ENCODE measurements around the gene MCF2L2.

The MCF2L2 gene

GRCh38 chr3:183360971-183361624 lies 67.3 kb downstream of the MCF2L2 start:
- no peak for DNase-seq

GRCh38 chr3:183359036-183359435 lies 69.4 kb downstream of the MCF2L2 start:
- no peak for DNase-seq

GRCh38 chr3:183357564-183358079 lies 70.8 kb downstream of the MCF2L2 start:
- DNase-seq, result no peak

GRCh38 chr3:183356920-183357319 lies 71.5 kb downstream of the MCF2L2 start:
- DNase-seq, result no peak

GRCh38 chr3:183354874-183355273 lies 73.5 kb downstream of the MCF2L2 start:
- no peak for DNase-seq

- no peak for DNase-seq
Observed at GRCh38 chr3:183354325-183354831, 74.0 kb downstream of the MCF2L2 start.

- no peak for DNase-seq
Observed at GRCh38 chr3:183353421-183353820, 75.0 kb downstream of the MCF2L2 start.

GRCh38 chr3:183350164-183350563 lies 78.3 kb downstream of the MCF2L2 start:
- no peak for DNase-seq

GRCh38 chr3:183349421-183350157 lies 78.8 kb downstream of the MCF2L2 start:
- DNase-seq, result no peak

GRCh38 chr3:183342824-183343223 lies 85.6 kb downstream of the MCF2L2 start:
- DNase-seq, result no peak

GRCh38 chr3:183341545-183342288 lies 86.7 kb downstream of the MCF2L2 start:
- DNase-seq, result no peak

- no peak for DNase-seq
Observed at GRCh38 chr3:183340222-183340621, 88.2 kb downstream of the MCF2L2 start.

GRCh38 chr3:183339461-183340086 lies 88.8 kb downstream of the MCF2L2 start:
- no peak for DNase-seq

- DNase-seq, result no peak
Observed at GRCh38 chr3:183338520-183338919, 89.9 kb downstream of the MCF2L2 start.

- no peak for DNase-seq
Observed at GRCh38 chr3:183332487-183332886, 95.9 kb downstream of the MCF2L2 start.

GRCh38 chr3:183331498-183331897 lies 96.9 kb downstream of the MCF2L2 start:
- DNase-seq, result no peak

GRCh38 chr3:183330881-183331280 lies 97.5 kb downstream of the MCF2L2 start:
- no peak for DNase-seq

- DNase-seq, result no peak
Observed at GRCh38 chr3:183329543-183329942, 98.9 kb downstream of the MCF2L2 start.

- DNase-seq, result no peak
Observed at GRCh38 chr3:183328823-183329222, 99.6 kb downstream of the MCF2L2 start.

- DNase-seq, result no peak
Observed at GRCh38 chr3:183328164-183328563, 100.3 kb downstream of the MCF2L2 start.

- DNase-seq, result no peak
Observed at GRCh38 chr3:183327343-183327742, 101.1 kb downstream of the MCF2L2 start.

- no peak for DNase-seq
Observed at GRCh38 chr3:183324083-183324482, 104.3 kb downstream of the MCF2L2 start.

- DNase-seq, result no peak
Observed at GRCh38 chr3:183319371-183319770, 109.0 kb downstream of the MCF2L2 start.

Measured in activated CD4-positive, alpha-beta T cell treated with anti-CD3 and anti-CD28 coated beads, Interleukin-10, Interleukin-2, amounts not matched to agents 100 ng/mL and 50 ng/mL, durations not matched to agents 16 hours and 8 hours (primary cell).